Kidney (tissue), 14 donors: ENCODE results near the gene CLEC16A. TPM values are rescaled to one million over a fixed set of nuclear protein-coding genes. Genes with fewer than 3 reads are reported as not detected.

Source experiments
- DNase-seq, 5 donors: peaks; one replicate each; pipeline ENCODE4 v3.0.0-alpha.2; 2013 to 2020
- FAIRE-seq: peaks from 2 replicates; lab custom pipeline; 2012; peaks lifted over from hg19 to GRCh38; lab: Jason Lieb, UNC
- H3K27ac ChIP-seq, 2 donors: one replicate each; pipeline ENCODE4 v1.7.0; 2013; ENCODE audit warnings: low read depth in 2 of 2, low read length in 2 of 2, inconsistent platforms in 1 of 2
- H3K27me3 ChIP-seq: one replicate; pipeline ENCODE4 v1.7.1; 2013; ENCODE audit warnings: low read length, inconsistent platforms; ENCODE audit not compliant: control insufficient read depth, insufficient read depth
- H3K36me3 ChIP-seq, 3 donors: one replicate each; pipeline versions ENCODE4 v1.7.0 to v1.7.1; 2013; ENCODE audit warnings: low read length in 3 of 3, control low read depth in 1 of 3, inconsistent platforms in 1 of 3; ENCODE audit not compliant: insufficient read depth in 3 of 3, control insufficient read depth in 2 of 3
- H3K4me1 ChIP-seq, 3 donors: one replicate each; pipeline versions ENCODE4 v1.7.0 to v1.7.1; 2013; ENCODE audit warnings: low read length in 3 of 3, inconsistent platforms in 1 of 3, low read depth in 1 of 3; ENCODE audit not compliant: control insufficient read depth in 2 of 3, insufficient read depth in 2 of 3
- H3K4me3 ChIP-seq, 3 donors: one replicate each; pipeline versions ENCODE4 v1.7.0 to v1.8.1; 2013; ENCODE audit warnings: low read length in 3 of 3, control low read depth in 1 of 3, inconsistent platforms in 1 of 3
- H3K9ac ChIP-seq, 3 donors: one replicate each; pipeline versions ENCODE4 v1.7.0 to v1.7.1; 2013; ENCODE audit warnings: low read length in 3 of 3, control low read depth in 1 of 3, inconsistent platforms in 1 of 3
- H3K9me3 ChIP-seq, 3 donors: one replicate each; pipeline versions ENCODE4 v1.7.0 to v1.7.1; 2013; ENCODE audit warnings: low read length in 3 of 3, control low read depth in 1 of 3, inconsistent platforms in 1 of 3; ENCODE audit not compliant: control insufficient read depth in 2 of 3, insufficient read depth in 1 of 3
- intact Hi-C: fragments of 100-400 bp; cut with DNase I; formaldehyde crosslinking; loops from one replicate; pipeline ENCODE4 v1.11.1; 2022
- polyA plus RNA-seq: library from polyadenylated mRNA; stranded (reverse); fragments of 350-450 nt; fragmentation: Illumina TruSeq; extraction: RNeasy Lipid Tissue Mini Kit (QIAGEN cat#74804); gene quantifications from one replicate; pipeline ENCODE4 v1.2.3, GENCODE V29; 2014; ENCODE audit warnings: low read depth, low replicate concordance; ENCODE audit not compliant: insufficient read depth
- total RNA-seq: library from RNA; stranded (reverse); fragmentation: NEBNext Ultra II Directional; extraction: Animal tissue kit (Norgen Biotek cat#: 25700); gene quantifications from one replicate; pipeline ENCODE4 v1.2.1, GENCODE V29; 2021
- TF ChIP-seq, protein P1 (sequence below): IDR thresholded peaks from 3 replicates; pipeline ENCODE4 v1.5.1; 2012; ENCODE audit warnings: mild to moderate bottlenecking, moderate library complexity, borderline replicate concordance; ENCODE audit not compliant: insufficient read depth; ENCODE audit errors: extremely low read depth
- donor health status: control.
- donor health status: control.
- donor health status: control.
- donor health status: control.
- donor health status: control.
- donor health status: DM: yes; HTN: yes; CAD: no.
- donor health status: Normal renal cell carcinoma (clear cell type).

CLEC16A gene
- total and polyA plus RNA-seq, 2 donors from 2014 or later = 10.8 to 51.9 TPM

DNA sequence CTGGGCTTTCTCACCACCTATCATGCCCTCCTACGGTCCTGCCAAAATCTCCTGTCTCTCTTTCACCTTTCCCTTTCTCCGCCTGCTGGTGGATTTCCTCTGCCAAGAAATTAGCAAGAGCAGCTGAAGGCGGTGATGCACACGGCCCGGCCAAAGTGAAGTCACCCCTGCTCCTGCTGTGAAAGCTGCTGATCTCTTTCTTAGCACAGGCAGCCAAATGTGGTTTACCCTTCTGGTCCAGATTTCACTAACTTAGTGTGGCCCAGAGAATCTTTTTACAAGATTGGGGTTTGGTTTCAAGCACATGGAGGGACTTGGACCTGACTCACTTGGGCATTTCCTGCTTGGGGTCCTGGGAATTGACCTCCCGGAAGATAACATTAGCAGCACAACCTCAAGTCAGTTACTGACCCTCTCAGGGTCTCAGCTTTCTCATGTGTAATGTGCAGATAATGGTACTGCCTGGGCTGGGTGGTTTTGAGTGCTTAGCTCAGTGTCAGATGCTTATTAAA lies 155.9 kb downstream of the CLEC16A start:
- Histone ChIP-seq H3K27me3 (no peaks in the 10 kb centered on the region), H3K9me3 (no peaks in the 10 kb centered on the region), H3K9ac (peak overlapping the region in 1 of 3 donors; percentile 7), H3K36me3 (no peaks in the 10 kb centered on the region), H3K27ac (peak overlapping the region; percentile 28 to 58), H3K4me1 (peaks cover 17 to 45% (median 29%) of the 10 kb centered on the region in 3 donors), H3K4me3 (no peak overlapping the region)
- FAIRE-seq = no peak
- DNase-seq = peak in 3 of 5 donors; percentile 44 to 76 (median 60)
- intact Hi-C loops = no loop called here
- TF ChIP-seq, protein P1, sequence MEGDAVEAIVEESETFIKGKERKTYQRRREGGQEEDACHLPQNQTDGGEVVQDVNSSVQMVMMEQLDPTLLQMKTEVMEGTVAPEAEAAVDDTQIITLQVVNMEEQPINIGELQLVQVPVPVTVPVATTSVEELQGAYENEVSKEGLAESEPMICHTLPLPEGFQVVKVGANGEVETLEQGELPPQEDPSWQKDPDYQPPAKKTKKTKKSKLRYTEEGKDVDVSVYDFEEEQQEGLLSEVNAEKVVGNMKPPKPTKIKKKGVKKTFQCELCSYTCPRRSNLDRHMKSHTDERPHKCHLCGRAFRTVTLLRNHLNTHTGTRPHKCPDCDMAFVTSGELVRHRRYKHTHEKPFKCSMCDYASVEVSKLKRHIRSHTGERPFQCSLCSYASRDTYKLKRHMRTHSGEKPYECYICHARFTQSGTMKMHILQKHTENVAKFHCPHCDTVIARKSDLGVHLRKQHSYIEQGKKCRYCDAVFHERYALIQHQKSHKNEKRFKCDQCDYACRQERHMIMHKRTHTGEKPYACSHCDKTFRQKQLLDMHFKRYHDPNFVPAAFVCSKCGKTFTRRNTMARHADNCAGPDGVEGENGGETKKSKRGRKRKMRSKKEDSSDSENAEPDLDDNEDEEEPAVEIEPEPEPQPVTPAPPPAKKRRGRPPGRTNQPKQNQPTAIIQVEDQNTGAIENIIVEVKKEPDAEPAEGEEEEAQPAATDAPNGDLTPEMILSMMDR = peak; percentile 20

DNA sequence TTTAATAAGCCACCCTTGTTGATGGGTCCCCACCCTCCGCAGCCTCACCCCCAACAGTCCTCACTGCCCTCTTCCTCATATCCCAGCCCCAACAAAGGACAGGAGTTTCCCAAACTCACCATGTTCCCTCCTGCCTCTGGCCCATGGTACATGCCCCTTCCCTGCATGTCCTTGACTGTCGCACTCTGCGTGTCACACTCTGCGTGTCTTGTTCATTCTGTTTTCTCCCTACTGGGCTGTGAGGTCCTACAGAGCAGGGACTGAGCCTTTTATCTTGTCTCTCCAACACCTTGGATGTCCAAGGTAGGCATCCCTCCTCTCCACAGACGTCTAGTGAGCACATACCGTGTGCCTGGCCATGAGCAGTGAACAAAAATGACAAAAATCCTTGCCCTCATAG lies 156.9 kb downstream of the CLEC16A start:
- DNase-seq = peak in 1 of 5 donors; percentile 30
- Histone ChIP-seq H3K4me1 (peaks cover 17 to 45% (median 35%) of the 10 kb centered on the region in 3 donors), H3K9ac (no peak overlapping the region), H3K4me3 (no peak overlapping the region), H3K9me3 (no peaks in the 10 kb centered on the region), H3K27me3 (no peaks in the 10 kb centered on the region), H3K27ac (no peak overlapping the region), H3K36me3 (no peaks in the 10 kb centered on the region)
- intact Hi-C loops = no loop called here
- FAIRE-seq = no peak
- TF ChIP-seq, protein P1 = no peak

DNA sequence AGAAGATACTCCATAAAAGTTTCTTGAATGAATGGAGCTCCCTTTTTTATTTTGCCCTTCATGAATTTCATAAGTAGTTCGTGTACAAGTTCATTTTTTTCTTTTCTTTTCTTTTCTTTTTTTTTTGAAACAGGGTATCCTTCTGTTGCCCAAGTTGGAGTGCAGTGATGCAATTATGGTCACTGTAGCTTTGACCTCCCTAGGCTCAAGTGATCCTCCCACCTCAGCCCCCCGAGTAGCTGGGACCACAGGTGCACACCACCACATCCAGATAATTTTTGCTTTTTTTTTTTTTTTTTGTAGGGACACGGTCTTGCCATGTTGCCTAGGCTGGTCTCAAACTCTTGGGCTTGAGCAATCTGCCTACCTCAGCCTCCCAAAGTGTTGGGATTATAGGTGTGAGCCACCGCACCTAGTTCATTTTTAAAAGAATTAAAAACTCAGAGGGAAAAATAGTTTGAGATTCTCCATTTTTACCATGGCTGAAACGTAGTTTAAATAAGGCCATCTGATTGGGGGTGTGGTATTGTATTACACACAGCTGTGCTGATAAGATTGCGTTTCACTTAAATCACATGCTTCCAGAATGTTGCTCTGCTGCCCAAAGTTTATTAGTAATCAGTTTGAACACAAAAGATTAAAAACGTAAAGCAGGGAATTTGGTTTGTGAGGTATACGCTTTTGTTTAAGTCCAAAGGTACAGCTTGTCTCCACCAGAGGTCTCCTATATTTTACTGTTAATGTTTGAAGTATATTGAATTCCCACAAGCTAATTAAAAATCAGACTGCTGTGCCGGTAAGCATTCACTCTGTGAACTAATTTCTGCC lies 157.5 kb downstream of the CLEC16A start:
- intact Hi-C loops = no loop called here
- Histone ChIP-seq H3K4me1 (peaks cover 17 to 45% (median 35%) of the 10 kb centered on the region in 3 donors), H3K27me3 (no peaks in the 10 kb centered on the region), H3K9ac (no peak overlapping the region), H3K27ac (peak overlapping the region; percentile 36 to 56), H3K36me3 (no peaks in the 10 kb centered on the region), H3K4me3 (no peak overlapping the region), H3K9me3 (no peaks in the 10 kb centered on the region)
- TF ChIP-seq, protein P1 = no peak
- peak in 2 of 5 donors; percentile 67 for DNase-seq
- no peak for FAIRE-seq
